GM12891 (cell line): ENCODE measurements around the gene IKZF1.

ENCODE experiments used
- PAX5 ChIP-seq: IDR thresholded peaks from 2 replicates; pipeline ENCODE4 v1.6.1; 2011; ENCODE audit warnings: low read length, moderate library complexity, mild to moderate bottlenecking; ENCODE audit not compliant: insufficient read depth, severe bottlenecking
- POLR2A ChIP-seq: IDR thresholded peaks from 2 replicates; pipeline ENCODE4 v1.6.1; 2011; ENCODE audit warnings: low read depth, low read length, control low read depth
- POLR2AphosphoS5 ChIP-seq: IDR thresholded peaks from 2 replicates; pipeline ENCODE4 v1.6.1; 2011; ENCODE audit warnings: low read depth, low read length, control low read depth
- POU2F2 ChIP-seq: IDR thresholded peaks from 2 replicates; pipeline ENCODE4 v1.6.1; 2011; ENCODE audit warnings: low read depth, mild to moderate bottlenecking, control low read depth, low read length, moderate library complexity
- TAF1 ChIP-seq: IDR thresholded peaks from 2 replicates; pipeline ENCODE4 v1.6.1; 2011; ENCODE audit warnings: low read depth, low read length, control low read depth

GRCh38 chr7:50273870-50274269 is 30.6 kb upstream of the IKZF1 start:
- TF ChIP-seq POLR2A, result no peak
- TF ChIP-seq POLR2AphosphoS5, result no peak
- TF ChIP-seq POU2F2, result no peak
- no peak for TF ChIP-seq TAF1
- TF ChIP-seq PAX5, result no peak
